Smooth muscle cell (in vitro differentiated cells): ENCODE measurements around the gene ACOT6. TPM values are rescaled to one million over a fixed set of nuclear protein-coding genes. Genes with fewer than 3 reads are reported as not detected.
"Not testable (repeated sequence)": the region's sequence is repeated elsewhere in the genome, so short reads cannot be mapped to it uniquely, and the experiment has no call there.

Experiments
- DNase-seq: peaks from one replicate; lab custom pipeline; 2025; ENCODE audit not compliant: unreplicated experiment; lab: John Stamatoyannopoulos, UW
- H2AFZ ChIP-seq: fragments of 200-600 bp; sonication (generic); 2 replicates; pipeline ENCODE4 v1.6.0; 2016; ENCODE audit warnings: antibody characterized with exemption, low read depth, mild to moderate bottlenecking
- H3F3A ChIP-seq: fragments of 200-600 bp; sonication (generic); 2 replicates; pipeline ENCODE4 v1.6.0; 2017; ENCODE audit warnings: antibody characterized with exemption, low read depth
- H3K27ac ChIP-seq: fragments of 200-600 bp; sonication (generic); 2 replicates; pipeline ENCODE4 v1.5.1; 2016; ENCODE audit warnings: low read depth, mild to moderate bottlenecking
- H3K27me3 ChIP-seq: fragments of 200-600 bp; sonication (generic); 2 replicates; pipeline ENCODE4 v1.6.1; 2016; ENCODE audit warnings: low read depth, mild to moderate bottlenecking
- H3K36me3 ChIP-seq: fragments of 200-600 bp; sonication (generic); 2 replicates; pipeline ENCODE4 v1.5.1; 2016; ENCODE audit warnings: low read depth
- H3K4me1 ChIP-seq: fragments of 200-600 bp; sonication (generic); 2 replicates; pipeline ENCODE4 v1.5.1; 2016; ENCODE audit warnings: low read depth
- H3K4me2 ChIP-seq: fragments of 200-600 bp; sonication (generic); 2 replicates; pipeline ENCODE4 v1.6.0; 2016; ENCODE audit warnings: mild to moderate bottlenecking
- H3K4me3 ChIP-seq: fragments of 200-600 bp; sonication (generic); 2 replicates; pipeline ENCODE4 v1.5.1; 2016; ENCODE audit warnings: mild to moderate bottlenecking
- H3K79me2 ChIP-seq: fragments of 200-600 bp; sonication (generic); 2 replicates; pipeline ENCODE4 v1.6.0; 2016; ENCODE audit warnings: low read depth, mild to moderate bottlenecking
- H3K9ac ChIP-seq: fragments of 200-600 bp; sonication (generic); 2 replicates; pipeline ENCODE4 v1.6.0; 2016; ENCODE audit warnings: low read depth
- H3K9me3 ChIP-seq: fragments of 200-600 bp; sonication (generic); replicated peaks from 2 replicates; pipeline ENCODE4 v1.5.1; 2016; ENCODE audit warnings: low read depth
- H4K20me1 ChIP-seq: fragments of 200-600 bp; sonication (generic); 2 replicates; pipeline ENCODE4 v1.6.0; 2016; ENCODE audit warnings: low read depth
- WGBS: methylation state at CpG from one replicate; pipeline ENCODE4 v1.1.7; 2016; ENCODE audit warnings: low lambda C conversion rate; 5-methylcytosine and 5-hydroxymethylcytosine counted together
- polyA plus RNA-seq: library from polyadenylated mRNA; unstranded; fragments of >200 nt; fragmentation: Nextera tagmentation; extraction: Ambion mirVana; gene quantifications from 2 replicates; pipeline ENCODE4 v1.2.1, GENCODE V29; 2016
- total RNA-seq: library from RNA; depleted of rRNA; stranded (reverse); fragments of >200 nt; gene quantifications from 2 replicates; pipeline ENCODE4 v1.2.3, GENCODE V29; 2014
- TF ChIP-seq, protein P1 (sequence below): fragments of 200-600 bp; sonication (generic); IDR thresholded peaks from 2 replicates; pipeline ENCODE4 v1.5.1; 2017; ENCODE audit warnings: borderline replicate concordance, mild to moderate bottlenecking, antibody characterized with exemption; ENCODE audit not compliant: insufficient read depth, poor library complexity, severe bottlenecking

Gene ACOT6
- total and polyA plus RNA-seq, 2 experiments from 2014 or later = not detected

GRCh38 chr14:73574251-73574650, 38.1 kb upstream of the ACOT6 start:
- not testable (repeated sequence) for H3K27ac ChIP-seq, H3K36me3 ChIP-seq, H4K20me1 ChIP-seq, H3K79me2 ChIP-seq, H3K4me1 ChIP-seq, H3K4me2 ChIP-seq, H3F3A ChIP-seq, H3K9ac ChIP-seq, H2AFZ ChIP-seq, DNase-seq, H3K27me3 ChIP-seq, H3K9me3 ChIP-seq, H3K4me3 ChIP-seq
- 99% methylated on average over 7 of the region's 7 CpGs for WGBS

- no peaks in the 10 kb centered on the region for H3F3A ChIP-seq
- no peaks in the 10 kb centered on the region for H3K36me3 ChIP-seq
- WGBS = 84% methylated on average over 2 of the region's 3 CpGs
- no peak overlapping the region for H2AFZ ChIP-seq
- H3K4me2 ChIP-seq = no peak overlapping the region
- H4K20me1 ChIP-seq = peaks cover under 1% of the 10 kb centered on the region
- no peaks in the 10 kb centered on the region for H3K4me1 ChIP-seq
- no peaks in the 10 kb centered on the region for H3K79me2 ChIP-seq
- H3K27ac ChIP-seq = no peak overlapping the region
- no peaks in the 10 kb centered on the region for H3K9me3 ChIP-seq
- no peak overlapping the region for H3K4me3 ChIP-seq
- H3K27me3 ChIP-seq = no peaks in the 10 kb centered on the region
- no peak for DNase-seq
- TF ChIP-seq, protein P1, sequence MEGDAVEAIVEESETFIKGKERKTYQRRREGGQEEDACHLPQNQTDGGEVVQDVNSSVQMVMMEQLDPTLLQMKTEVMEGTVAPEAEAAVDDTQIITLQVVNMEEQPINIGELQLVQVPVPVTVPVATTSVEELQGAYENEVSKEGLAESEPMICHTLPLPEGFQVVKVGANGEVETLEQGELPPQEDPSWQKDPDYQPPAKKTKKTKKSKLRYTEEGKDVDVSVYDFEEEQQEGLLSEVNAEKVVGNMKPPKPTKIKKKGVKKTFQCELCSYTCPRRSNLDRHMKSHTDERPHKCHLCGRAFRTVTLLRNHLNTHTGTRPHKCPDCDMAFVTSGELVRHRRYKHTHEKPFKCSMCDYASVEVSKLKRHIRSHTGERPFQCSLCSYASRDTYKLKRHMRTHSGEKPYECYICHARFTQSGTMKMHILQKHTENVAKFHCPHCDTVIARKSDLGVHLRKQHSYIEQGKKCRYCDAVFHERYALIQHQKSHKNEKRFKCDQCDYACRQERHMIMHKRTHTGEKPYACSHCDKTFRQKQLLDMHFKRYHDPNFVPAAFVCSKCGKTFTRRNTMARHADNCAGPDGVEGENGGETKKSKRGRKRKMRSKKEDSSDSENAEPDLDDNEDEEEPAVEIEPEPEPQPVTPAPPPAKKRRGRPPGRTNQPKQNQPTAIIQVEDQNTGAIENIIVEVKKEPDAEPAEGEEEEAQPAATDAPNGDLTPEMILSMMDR = no peak
- H3K9ac ChIP-seq = no peak overlapping the region
Measured at GRCh38 chr14:73576391-73576790, 35.9 kb upstream of the ACOT6 start.

GRCh38 chr14:73577214-73577613, 35.1 kb upstream of the ACOT6 start:
- not testable (repeated sequence) for H3K9ac ChIP-seq, DNase-seq, H3K36me3 ChIP-seq, H3K4me1 ChIP-seq, H3K27me3 ChIP-seq, H3F3A ChIP-seq, H2AFZ ChIP-seq, H3K79me2 ChIP-seq, H3K27ac ChIP-seq, H3K9me3 ChIP-seq, H4K20me1 ChIP-seq, H3K4me2 ChIP-seq, H3K4me3 ChIP-seq
- WGBS = 95% methylated on average over 2 of the region's 2 CpGs

- not testable (repeated sequence) for H3K27ac ChIP-seq
- 90% methylated on average over 11 of the region's 11 CpGs for WGBS
Measured at GRCh38 chr14:73582102-73582979, 30.0 kb upstream of the ACOT6 start.

GRCh38 chr14:73588695-73589094, 23.6 kb upstream of the ACOT6 start:
- H3K9ac ChIP-seq = no peak overlapping the region
- H3K36me3 ChIP-seq = no peaks in the 10 kb centered on the region
- no peak overlapping the region for H3K4me3 ChIP-seq
- 85% methylated on average over 1 of the region's 1 CpG for WGBS
- H2AFZ ChIP-seq = no peak overlapping the region
- no peak overlapping the region for H3K4me2 ChIP-seq
- no peaks in the 10 kb centered on the region for H3K9me3 ChIP-seq
- H3K27me3 ChIP-seq = no peaks in the 10 kb centered on the region
- no peaks in the 10 kb centered on the region for H3K79me2 ChIP-seq
- no peaks in the 10 kb centered on the region for H4K20me1 ChIP-seq
- DNase-seq = no peak
- no peaks in the 10 kb centered on the region for H3F3A ChIP-seq
- no peaks in the 10 kb centered on the region for H3K4me1 ChIP-seq
- no peak overlapping the region for H3K27ac ChIP-seq
- TF ChIP-seq, protein P1 = no peak

More at GRCh38 chr14:73582102-73582979, 30.0 kb upstream of the ACOT6 start:
- H3K9me3 ChIP-seq, H3K9ac ChIP-seq, H2AFZ ChIP-seq, H3K27me3 ChIP-seq, H3K4me3 ChIP-seq, H3K4me1 ChIP-seq, H4K20me1 ChIP-seq, H3F3A ChIP-seq, H3K36me3 ChIP-seq, H3K79me2 ChIP-seq, DNase-seq, H3K4me2 ChIP-seq: not testable (repeated sequence)
